GM21737 (cell line): Measurements from ENCODE around the gene CNOT3.

Source experiments
- ATAC-seq: cut with Tn5 transposase; IDR thresholded peaks from one replicate; pipeline ENCODE4 v1.9.1; 2021; ENCODE audit warnings: mild to moderate bottlenecking, moderate library complexity; ENCODE audit not compliant: unreplicated experiment

Gene CNOT3

DNA sequence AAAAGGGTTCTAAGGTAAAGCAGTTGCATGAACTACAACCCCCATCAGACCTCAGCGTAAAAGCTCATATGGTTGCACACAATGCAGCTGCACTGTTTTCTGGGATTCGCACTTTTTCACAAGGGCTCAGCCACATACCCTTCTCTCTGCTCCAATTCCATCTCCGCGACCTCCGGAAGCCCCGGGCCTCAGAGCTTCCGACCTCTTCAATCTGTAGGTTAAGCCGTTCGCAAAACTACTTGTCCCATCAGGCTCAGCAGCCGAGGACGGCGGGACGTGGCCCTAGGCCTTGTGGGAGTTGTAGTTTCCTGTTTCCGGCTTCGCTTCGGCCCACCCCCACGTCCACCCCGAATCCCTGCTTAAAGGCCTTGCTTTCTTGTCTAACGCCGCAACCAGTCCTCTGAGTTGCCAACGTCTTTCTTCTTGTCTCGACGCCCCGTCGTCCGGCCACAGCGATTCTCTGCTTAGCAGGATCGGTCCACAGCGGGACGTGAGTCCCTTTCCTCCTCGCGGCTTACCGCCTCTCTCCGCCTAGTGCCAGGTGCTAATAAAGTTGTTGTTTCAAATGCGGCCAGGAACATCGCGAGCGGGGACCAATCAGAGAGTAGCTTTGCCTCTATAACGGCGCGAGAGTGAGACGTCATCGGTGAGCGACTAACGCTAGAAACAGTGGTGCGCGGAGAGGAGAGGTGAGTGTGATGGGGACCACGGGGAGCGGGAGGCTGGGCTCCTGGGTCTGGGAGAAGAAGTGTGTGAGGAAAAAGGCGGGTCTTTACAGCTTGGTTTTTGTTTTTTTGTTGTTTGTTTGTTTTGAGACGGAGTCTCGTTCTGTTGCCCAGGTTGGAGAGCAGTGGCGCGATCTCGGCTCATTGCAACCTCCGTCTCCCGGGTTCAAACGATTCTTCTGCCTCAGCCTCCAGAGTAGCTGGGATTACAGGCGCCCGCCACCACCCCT, 22.2 kb upstream of the CNOT3 start, which contains the start of the genes PRPF31 and TFPT:
Gene PRPF31 (plus strand): TSS at position 646 of the 955 bp plus-strand sequence. CDS start 2,525 bp downstream, outside the sequence.
Gene TFPT (minus strand): TSS at position 549 of the 955 bp plus-strand sequence. CDS start 388 bp downstream, at position 161.
- ATAC-seq: peak; percentile 75

DNA sequence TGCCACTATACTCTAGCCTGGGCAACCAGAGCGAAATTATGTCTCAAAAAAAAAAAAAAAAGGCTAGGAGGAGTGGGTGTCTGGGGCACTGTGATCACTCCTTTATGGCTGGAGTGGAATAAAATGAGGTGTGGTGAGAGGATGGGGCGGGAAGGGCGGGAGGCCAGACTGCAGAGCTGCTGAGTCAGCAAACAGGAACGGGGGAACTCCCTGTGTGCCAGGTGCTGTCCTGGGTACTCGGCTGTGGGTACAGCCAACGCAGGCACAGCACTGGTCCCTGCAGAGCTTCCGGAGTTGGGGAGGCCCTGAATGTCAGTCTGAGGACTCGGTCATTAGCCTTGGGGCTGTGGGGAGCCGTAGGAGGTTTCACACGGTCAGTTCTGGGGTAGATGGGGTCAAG, 16.3 kb upstream of the CNOT3 start:
- ATAC-seq: no peak

- ATAC-seq: no peak
Measured at GRCh38 chr19:54123682-54124081, 13.9 kb upstream of the CNOT3 start.

- no peak for ATAC-seq
Measured at GRCh38 chr19:54124393-54124792, 13.2 kb upstream of the CNOT3 start.

- no peak for ATAC-seq
Measured at GRCh38 chr19:54125713-54126112, 11.8 kb upstream of the CNOT3 start.

DNA sequence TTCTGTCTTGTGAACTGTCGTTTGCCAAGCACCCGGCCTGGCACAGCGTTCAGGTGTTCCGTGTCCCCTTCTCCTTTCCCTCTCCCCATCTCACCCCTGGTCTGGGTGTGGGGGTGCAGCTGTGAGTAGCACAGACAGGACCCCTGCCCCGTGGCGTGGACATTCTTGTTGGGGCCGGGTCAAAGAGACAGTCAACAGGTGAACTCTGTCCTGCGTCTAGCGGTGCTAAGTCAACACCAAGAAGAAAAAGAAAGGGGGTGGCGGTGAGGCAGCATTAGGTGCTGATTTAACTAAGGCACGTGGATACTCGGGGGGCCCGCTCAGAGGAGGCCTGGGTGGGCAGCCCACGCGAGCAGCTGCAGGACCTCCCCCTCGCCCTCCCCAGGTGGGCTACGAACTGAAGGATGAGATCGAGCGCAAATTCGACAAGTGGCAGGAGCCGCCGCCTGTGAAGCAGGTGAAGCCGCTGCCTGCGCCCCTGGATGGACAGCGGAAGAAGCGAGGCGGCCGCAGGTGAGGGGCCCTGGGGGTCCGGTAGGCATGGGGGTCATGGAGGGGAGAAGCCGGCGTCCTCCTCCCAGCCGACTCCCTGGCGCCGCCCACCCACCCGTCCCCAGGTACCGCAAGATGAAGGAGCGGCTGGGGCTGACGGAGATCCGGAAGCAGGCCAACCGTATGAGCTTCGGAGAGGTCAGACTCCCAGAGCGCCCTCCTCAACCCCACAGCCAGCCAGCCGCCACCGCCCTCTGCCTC, 9.7 kb upstream of the CNOT3 start:
- ATAC-seq: no peak

DNA sequence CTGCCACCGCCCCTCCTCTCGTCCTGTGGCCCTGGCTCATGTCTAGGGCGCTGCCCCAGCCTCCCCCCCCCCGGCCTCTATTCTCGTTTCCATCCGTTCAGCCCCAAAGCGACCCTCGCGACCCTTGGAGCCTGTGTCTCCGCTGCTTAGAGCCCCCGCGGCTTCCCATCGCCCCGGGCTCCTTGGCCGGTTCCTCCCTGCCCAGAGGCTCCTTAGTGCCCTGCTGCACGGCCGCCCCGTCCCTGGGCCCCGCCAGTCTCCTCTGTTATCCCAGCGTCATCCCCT, 9.2 kb upstream of the CNOT3 start:
- no peak for ATAC-seq

- ATAC-seq: no peak
Measured at GRCh38 chr19:54128796-54129616, 8.6 kb upstream of the CNOT3 start.

DNA sequence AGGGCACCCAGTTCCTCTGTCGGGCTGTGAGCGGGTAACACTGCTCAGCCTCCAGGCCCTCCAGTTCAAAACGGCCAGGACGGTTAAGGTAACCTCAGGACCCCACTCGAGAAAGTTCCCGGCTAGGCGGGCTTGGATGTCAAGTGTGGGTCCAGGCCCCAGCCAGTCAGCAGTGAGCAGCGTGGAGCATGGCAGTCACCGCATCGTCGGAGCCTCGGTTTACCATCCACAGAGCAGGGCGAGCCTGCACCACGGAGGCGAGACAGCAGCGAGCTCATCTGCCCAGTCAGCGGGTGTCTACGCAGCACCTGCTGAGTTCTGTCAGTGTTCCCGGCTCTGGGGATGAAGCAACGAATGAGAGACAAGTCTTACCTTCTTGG, 8.0 kb upstream of the CNOT3 start:
- no peak for ATAC-seq

- no peak for ATAC-seq
Measured at GRCh38 chr19:54133312-54133956, 4.1 kb upstream of the CNOT3 start.

- ATAC-seq: no peak
Measured at GRCh38 chr19:54133957-54134590, 3.5 kb upstream of the CNOT3 start.

GRCh38 chr19:54136086-54136863, 1.3 kb upstream of the CNOT3 start:
- peak; percentile 0 for ATAC-seq

- peak; percentile 72 for ATAC-seq
Measured at GRCh38 chr19:54136864-54137698, 481 bp upstream of the CNOT3 start.

GRCh38 chr19:54138489-54139256, 1.1 kb downstream of the CNOT3 start:
- ATAC-seq: no peak

DNA sequence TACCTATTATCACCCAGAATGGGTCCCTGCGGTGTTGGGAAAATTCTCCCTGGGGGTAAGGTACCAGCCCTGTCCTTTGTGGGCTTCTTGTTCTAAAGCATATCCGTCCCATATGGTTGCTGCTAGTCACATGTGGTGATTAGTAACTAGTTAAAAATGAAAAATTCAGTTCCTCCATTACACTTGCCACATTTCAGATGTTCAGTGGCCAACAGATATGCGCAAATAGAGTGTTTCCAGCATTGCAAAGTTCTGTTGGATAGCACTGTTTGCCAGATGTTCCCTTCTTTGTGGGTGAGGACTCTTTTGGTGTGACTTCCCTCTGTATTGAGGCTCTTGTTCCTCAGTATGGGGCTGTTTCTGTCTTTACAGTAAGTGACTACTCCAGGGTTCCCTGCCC, 3.8 kb downstream of the CNOT3 start:
- ATAC-seq: no peak

GRCh38 chr19:54142166-54142780, 4.7 kb downstream of the CNOT3 start:
- no peak for ATAC-seq

DNA sequence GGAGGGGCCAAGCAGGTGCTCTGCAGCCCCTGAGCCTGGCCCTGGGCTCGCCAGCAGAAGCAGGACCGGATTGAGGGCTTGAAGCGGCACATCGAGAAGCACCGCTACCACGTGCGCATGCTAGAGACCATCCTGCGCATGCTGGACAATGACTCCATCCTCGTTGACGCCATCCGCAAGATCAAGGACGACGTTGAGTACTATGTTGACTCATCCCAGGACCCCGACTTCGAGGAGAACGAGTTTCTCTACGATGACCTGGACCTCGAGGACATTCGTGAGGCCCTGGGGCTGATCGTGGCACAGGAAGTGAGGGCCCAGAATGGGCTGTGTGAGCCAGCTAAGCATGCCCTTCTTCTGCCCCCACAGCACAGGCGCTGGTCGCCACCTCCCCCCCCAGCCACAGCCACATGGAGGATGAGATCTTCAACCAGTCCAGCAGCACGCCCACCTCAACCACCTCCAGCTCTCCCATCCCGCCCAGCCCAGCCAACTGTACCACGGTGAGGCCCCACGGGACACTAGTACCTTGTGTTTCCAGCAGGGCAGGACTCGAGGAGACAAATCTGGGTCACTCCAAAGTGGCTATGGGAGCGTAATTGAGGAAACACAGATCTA, 8.1 kb downstream of the CNOT3 start:
- ATAC-seq: no peak
